ENCODE results near the gene PIRT.

Gene PIRT

DNA sequence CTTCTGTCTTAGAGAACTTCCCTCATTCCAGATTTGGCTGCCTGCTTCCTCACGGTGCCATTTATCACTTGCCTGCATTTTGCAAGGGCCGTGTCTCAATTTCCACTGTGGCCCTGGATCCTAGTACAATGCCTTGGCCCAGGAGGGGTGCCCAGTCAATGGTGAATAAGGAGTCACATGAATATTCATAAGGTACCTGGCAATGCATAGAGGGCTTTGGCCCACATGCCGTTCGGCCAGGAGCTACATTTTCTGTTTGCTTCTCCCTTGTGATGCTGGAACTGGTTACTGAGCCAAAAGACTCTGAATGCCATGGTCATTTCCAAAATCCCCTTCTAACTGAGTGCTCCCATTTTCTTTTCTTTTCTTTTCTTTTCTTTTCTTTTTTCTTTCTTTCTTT is 4.8 kb upstream of the PIRT start:
- no peak for DNase-seq (ENCODE audit: low read depth)
- H3K4me3 ChIP-seq (ENCODE audit: low read depth, low read length): no peak overlapping the region
- TF ChIP-seq, protein P1, sequence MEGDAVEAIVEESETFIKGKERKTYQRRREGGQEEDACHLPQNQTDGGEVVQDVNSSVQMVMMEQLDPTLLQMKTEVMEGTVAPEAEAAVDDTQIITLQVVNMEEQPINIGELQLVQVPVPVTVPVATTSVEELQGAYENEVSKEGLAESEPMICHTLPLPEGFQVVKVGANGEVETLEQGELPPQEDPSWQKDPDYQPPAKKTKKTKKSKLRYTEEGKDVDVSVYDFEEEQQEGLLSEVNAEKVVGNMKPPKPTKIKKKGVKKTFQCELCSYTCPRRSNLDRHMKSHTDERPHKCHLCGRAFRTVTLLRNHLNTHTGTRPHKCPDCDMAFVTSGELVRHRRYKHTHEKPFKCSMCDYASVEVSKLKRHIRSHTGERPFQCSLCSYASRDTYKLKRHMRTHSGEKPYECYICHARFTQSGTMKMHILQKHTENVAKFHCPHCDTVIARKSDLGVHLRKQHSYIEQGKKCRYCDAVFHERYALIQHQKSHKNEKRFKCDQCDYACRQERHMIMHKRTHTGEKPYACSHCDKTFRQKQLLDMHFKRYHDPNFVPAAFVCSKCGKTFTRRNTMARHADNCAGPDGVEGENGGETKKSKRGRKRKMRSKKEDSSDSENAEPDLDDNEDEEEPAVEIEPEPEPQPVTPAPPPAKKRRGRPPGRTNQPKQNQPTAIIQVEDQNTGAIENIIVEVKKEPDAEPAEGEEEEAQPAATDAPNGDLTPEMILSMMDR (conservative IDR thresholded peaks at IDR 0.05; ENCODE audit: low read depth, low read length): no peak

DNA sequence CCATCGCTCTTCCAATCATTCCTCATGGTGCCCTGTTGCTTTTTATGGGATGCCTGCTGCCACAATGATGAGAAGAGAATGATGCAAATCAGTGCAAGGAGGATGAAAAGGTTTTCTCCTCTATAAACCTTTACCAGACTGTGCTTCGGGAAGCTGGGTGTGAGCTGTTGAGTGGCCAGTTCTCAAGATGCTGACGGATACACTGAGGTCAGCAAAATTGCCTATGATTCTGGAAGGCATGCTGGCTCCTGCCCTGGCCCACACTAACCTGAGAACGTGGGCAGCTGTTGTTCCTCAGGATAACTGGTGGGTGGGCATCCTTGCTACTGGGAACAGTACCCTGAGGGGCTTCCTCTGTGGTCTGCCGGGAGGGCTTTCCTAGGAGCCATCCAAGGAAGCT is 795 bp upstream of the PIRT start:
- no peak overlapping the region for H3K4me3 ChIP-seq (ENCODE audit: low read depth, low read length)
- TF ChIP-seq, protein P1 (conservative IDR thresholded peaks at IDR 0.05; ENCODE audit: low read depth, low read length): no peak
- DNase-seq (ENCODE audit: low read depth): no peak

DNA sequence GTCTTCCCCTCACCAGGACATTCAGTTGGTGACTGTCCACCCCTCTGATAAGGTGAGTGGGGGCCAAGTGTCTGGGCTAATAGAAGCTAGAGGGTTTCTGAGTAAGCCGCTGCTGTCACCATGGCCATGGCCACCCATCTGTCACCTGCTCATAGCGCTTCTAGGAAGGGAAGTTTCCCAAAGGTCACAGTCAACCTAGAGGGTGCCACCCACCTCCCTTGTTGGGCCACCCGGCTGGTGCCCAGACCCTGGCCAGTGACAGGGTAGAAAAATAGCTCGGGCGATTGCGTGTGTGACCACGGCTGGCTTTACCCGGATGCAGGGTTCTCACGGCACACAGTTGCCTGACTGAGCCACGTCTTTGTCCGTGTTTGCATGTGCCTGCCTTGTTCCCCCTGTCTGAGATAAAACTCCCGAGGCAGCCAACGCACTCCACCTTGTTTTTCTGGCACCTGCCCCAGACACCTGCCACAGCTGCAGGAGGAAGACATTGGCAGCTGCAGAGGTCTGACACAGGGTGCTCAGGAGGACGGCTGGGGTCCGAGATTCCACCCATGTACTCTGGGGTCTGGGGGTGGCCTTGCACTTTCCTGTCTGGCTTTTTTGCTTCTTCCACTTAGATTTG is 809 bp downstream of the PIRT start:
- TF ChIP-seq, protein P1 (conservative IDR thresholded peaks at IDR 0.05; ENCODE audit: low read depth, low read length): no peak
- no peak overlapping the region for H3K4me3 ChIP-seq (ENCODE audit: low read depth, low read length)
- no peak for DNase-seq (ENCODE audit: low read depth)

- no peak for DNase-seq (ENCODE audit: low read depth)
- TF ChIP-seq, protein P1 (conservative IDR thresholded peaks at IDR 0.05; ENCODE audit: low read depth, low read length): no peak
These were observed 1.7 kb downstream of the PIRT start for GRCh38 chr17:10836145-10836544.

DNA sequence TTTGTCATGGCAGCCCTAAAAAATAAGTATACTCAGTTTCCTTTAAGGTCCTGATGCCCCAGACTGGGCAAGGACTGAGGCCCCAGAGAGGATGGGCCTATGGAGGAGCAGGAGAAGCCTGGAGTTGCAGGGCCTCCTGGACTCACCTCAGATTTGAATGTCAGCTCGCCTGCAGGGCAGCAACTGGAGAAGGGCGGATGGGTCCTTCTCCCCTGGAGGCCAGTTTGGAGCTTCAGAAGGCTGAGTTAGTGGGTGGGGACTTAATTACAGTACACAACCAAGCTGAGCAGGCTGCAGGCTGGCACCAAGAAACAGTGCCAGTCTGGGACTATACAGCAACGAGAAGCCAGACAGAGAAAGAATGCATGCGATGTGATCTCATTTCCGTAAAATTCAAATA is 6.2 kb downstream of the PIRT start:
- DNase-seq (ENCODE audit: low read depth): no peak
- no peak overlapping the region for H3K4me3 ChIP-seq (ENCODE audit: low read depth, low read length)
- TF ChIP-seq, protein P1 (conservative IDR thresholded peaks at IDR 0.05; ENCODE audit: low read depth, low read length): no peak

More at GRCh38 chr17:10836145-10836544, 1.7 kb downstream of the PIRT start:
- H3K4me3 ChIP-seq (ENCODE audit: low read depth, low read length): no peak overlapping the region

- TF ChIP-seq, protein P1 (conservative IDR thresholded peaks at IDR 0.05; ENCODE audit: low read depth, low read length): no peak
- no peak for DNase-seq (ENCODE audit: low read depth)
- no peak overlapping the region for H3K4me3 ChIP-seq (ENCODE audit: low read depth, low read length)
These were observed 9.9 kb downstream of the PIRT start for GRCh38 chr17:10827898-10828552.

GRCh38 chr17:10824874-10825273 is 13.0 kb downstream of the PIRT start:
- no peak overlapping the region for H3K4me3 ChIP-seq (ENCODE audit: low read depth, low read length)
- TF ChIP-seq, protein P1 (conservative IDR thresholded peaks at IDR 0.05; ENCODE audit: low read depth, low read length): no peak
- DNase-seq (ENCODE audit: low read depth): no peak

Measured in choroid plexus epithelial cell (primary cell).